Common myeloid progenitor, CD34-positive (primary cell): ENCODE data around the gene ZNF512. TPM values are rescaled to one million over a fixed set of nuclear protein-coding genes. Genes with fewer than 3 reads are reported as not detected.
"Not testable (repeated sequence)": the region's sequence is repeated elsewhere in the genome, so short reads cannot be mapped to it uniquely, and the experiment has no call there.

Experiments used
- CTCF ChIA-PET: fragments of 350-600 bp; sonication (Branson Sonifier 250); formaldehyde crosslinking; loops from one replicate; lab custom pipeline; 2021; ENCODE audit warnings: antibody characterized with exemption; lab: Charles Lee
- POLR2A ChIA-PET: fragments of 350-600 bp; sonication (Branson Sonifier 250); formaldehyde crosslinking; loops from one replicate; lab custom pipeline; 2021; ENCODE audit warnings: antibody characterized with exemption; lab: Charles Lee
- DNase-seq, 3 donors: peaks; one replicate each; pipeline versions ENCODE4 v3.0.0 to v3.0.0-alpha.2; 2013
- H3K27ac ChIP-seq, 2 experiments: 1 replicate in 1 of 2; 2 replicates in 1 of 2; pipeline ENCODE4 v1.7.0; 2013; ENCODE audit warnings: inconsistent platforms in 2 of 2, low read length in 2 of 2, mild to moderate bottlenecking in 2 of 2, low read depth in 1 of 2, moderate library complexity in 1 of 2; ENCODE audit not compliant: severe bottlenecking in 2 of 2, insufficient read depth in 1 of 2, poor library complexity in 1 of 2
- H3K27me3 ChIP-seq, 5 experiments: replicated peaks in 2 of 5; 1 replicate in 3 of 5; 2 replicates in 2 of 5; pipeline versions ENCODE4 v1.6.1 to v1.7.0; 2013; ENCODE audit warnings: low read length in 4 of 5, mild to moderate bottlenecking in 2 of 5, moderate library complexity in 2 of 5, inconsistent platforms in 1 of 5; ENCODE audit not compliant: insufficient read depth in 5 of 5, control insufficient read depth in 4 of 5
- H3K36me3 ChIP-seq, 4 experiments: 1 replicate in 2 of 4; 2 replicates in 2 of 4; pipeline versions ENCODE4 v1.6.1 to v1.7.0; 2013; ENCODE audit warnings: low read length in 3 of 4, control low read depth in 1 of 4, mild to moderate bottlenecking in 1 of 4; ENCODE audit not compliant: control insufficient read depth in 4 of 4, insufficient read depth in 4 of 4
- H3K4me1 ChIP-seq, 4 experiments: 1 replicate in 3 of 4; 2 replicates in 1 of 4; pipeline versions ENCODE4 v1.6.1 to v1.7.1; 2013; ENCODE audit warnings: low read length in 3 of 4, mild to moderate bottlenecking in 3 of 4, control low read depth in 1 of 4, inconsistent platforms in 1 of 4, moderate library complexity in 1 of 4; ENCODE audit not compliant: control insufficient read depth in 4 of 4, insufficient read depth in 4 of 4; ENCODE audit errors: control extremely low read depth in 1 of 4
- H3K4me3 ChIP-seq, 7 experiments: 1 replicate in 4 of 7; 2 replicates in 3 of 7; pipeline versions ENCODE4 v1.5.1 to v1.7.0; 2013; ENCODE audit warnings: mild to moderate bottlenecking in 7 of 7, low read length in 6 of 7, moderate library complexity in 6 of 7, inconsistent platforms in 2 of 7, low read depth in 2 of 7, control low read depth in 1 of 7; ENCODE audit not compliant: insufficient read depth in 4 of 7, control insufficient read depth in 1 of 7; ENCODE audit errors: extremely low read depth in 1 of 7
- H3K9me3 ChIP-seq, 5 experiments: 1 replicate in 4 of 5; 2 replicates in 1 of 5; pipeline versions ENCODE4 v1.6.1 to v1.7.1; 2013; ENCODE audit warnings: low read length in 4 of 5, mild to moderate bottlenecking in 2 of 5, inconsistent platforms in 1 of 5, low read depth in 1 of 5, moderate library complexity in 1 of 5; ENCODE audit not compliant: control insufficient read depth in 4 of 5, insufficient read depth in 2 of 5; ENCODE audit errors: control extremely low read depth in 1 of 5
- WGBS: methylation state at CpG from one replicate; pipeline ENCODE4 v1.1.5; 2013; ENCODE audit not compliant: insufficient coverage; 5-methylcytosine and 5-hydroxymethylcytosine counted together
- polyA plus RNA-seq: library from polyadenylated mRNA; unstranded; fragments of 120-200 nt; gene quantifications from one replicate; pipeline ENCODE4 v1.2.1, GENCODE V29; 2013

The ZNF512 gene, protein sequence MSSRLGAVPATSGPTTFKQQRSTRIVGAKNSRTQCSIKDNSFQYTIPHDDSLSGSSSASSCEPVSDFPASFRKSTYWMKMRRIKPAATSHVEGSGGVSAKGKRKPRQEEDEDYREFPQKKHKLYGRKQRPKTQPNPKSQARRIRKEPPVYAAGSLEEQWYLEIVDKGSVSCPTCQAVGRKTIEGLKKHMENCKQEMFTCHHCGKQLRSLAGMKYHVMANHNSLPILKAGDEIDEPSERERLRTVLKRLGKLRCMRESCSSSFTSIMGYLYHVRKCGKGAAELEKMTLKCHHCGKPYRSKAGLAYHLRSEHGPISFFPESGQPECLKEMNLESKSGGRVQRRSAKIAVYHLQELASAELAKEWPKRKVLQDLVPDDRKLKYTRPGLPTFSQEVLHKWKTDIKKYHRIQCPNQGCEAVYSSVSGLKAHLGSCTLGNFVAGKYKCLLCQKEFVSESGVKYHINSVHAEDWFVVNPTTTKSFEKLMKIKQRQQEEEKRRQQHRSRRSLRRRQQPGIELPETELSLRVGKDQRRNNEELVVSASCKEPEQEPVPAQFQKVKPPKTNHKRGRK
- polyA plus RNA-seq, result 59.9 TPM

GRCh38 chr2:27582695-27583389, at the start of gene ZNF512:
ZNF512 (plus strand) TSS chr2:27583042; CDS start chr2:27583113, 71 bp downstream.
- ChIA-PET CTCF (no interaction called here), POLR2A (interaction anchor here (0.6 kb wide), 1 partner anchor 246 kb away, joined by 6 read pairs; no protein-coding TSS in a partner anchor)
- Histone ChIP-seq H3K9me3 (peaks cover 0 to 20% (median 5%) of the 10 kb centered on the region in 5 experiments), H3K27me3 (no peaks in the 10 kb centered on the region), H3K4me3 (peak within 1 kb of the TSS; percentile 32 to 89 (median 83)), H3K27ac (peak within 1 kb of the TSS; percentile 18 to 80), H3K36me3 (no peaks in the 10 kb centered on the region), H3K4me1 (peaks cover 9 to 29% (median 15%) of the 10 kb centered on the region in 4 experiments)
- WGBS, result 6% methylated on average over 36 of the region's 38 CpGs
- peak; percentile 93 to 96 (median 96) for DNase-seq

DNA sequence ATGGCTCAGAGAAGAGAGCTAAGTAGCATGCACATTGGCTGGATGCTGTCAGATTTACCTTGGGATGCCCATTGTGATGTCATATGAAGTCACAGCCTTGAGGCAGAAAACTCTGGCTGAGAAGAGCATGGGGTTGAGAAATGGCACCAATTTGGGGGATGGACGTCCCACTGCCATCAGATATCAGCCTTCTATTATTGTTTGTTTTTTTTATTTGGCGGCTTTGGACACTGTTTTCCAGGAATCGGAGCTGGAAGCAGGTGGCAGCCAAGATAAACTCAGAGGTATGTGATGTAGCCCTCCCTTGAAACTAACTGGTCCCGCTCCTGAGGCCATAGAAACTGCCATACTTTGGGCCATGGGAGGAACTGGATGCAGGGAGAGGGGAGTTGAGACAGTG, 45.6 kb upstream of the ZNF512 start:
- no peaks in the 10 kb centered on the region for H3K9me3 ChIP-seq
- no peak overlapping the region for H3K27ac ChIP-seq
- DNase-seq, result no peak
- no peaks in the 10 kb centered on the region for H3K36me3 ChIP-seq
- ChIA-PET POLR2A (no interaction called here), CTCF (interaction anchor here (1.3 kb wide), 1 partner anchor 19 kb away, joined by 3 read pairs; no protein-coding TSS in a partner anchor)
- no CpG with 5 or more reads among the region's 4 CpGs for WGBS
- peaks cover 0 to 4% (median 0%) of the 10 kb centered on the region in 5 experiments for H3K27me3 ChIP-seq
- H3K4me1 ChIP-seq, result no peaks in the 10 kb centered on the region
- no peak overlapping the region for H3K4me3 ChIP-seq

DNA sequence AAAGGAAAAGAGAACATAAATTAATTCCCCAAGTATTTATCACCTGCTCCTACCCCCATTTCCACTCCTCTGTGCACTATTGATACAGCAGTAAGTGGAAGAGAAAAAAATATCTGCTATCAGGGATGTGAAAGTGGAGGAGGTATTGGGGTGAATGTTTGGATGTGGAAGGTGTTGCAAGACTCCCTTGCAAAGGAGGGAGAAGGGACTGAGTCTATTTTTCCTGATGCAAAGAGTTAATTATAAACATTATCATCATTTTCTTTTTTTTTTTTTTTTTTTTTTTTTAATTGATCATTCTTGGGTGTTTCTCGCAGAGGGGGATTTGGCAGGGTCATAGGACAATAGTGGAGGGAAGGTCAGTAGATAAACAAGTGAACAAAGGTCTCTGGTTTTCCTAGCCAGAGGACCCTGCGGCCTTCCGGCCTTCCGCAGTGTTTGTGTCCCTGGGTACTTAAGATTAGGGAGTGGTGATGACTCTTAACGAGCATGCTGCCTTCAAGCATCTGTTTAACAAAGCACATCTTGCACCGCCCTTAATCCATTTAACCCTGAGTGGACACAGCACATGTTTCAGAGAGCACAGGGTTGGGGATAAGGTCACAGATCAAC, 43.9 kb upstream of the ZNF512 start:
- DNase-seq, H3K4me3 ChIP-seq, H3K36me3 ChIP-seq, CTCF ChIA-PET, H3K9me3 ChIP-seq, POLR2A ChIA-PET, H3K27ac ChIP-seq, H3K27me3 ChIP-seq, H3K4me1 ChIP-seq: not testable (repeated sequence)
- no CpG with 5 or more reads among the region's 6 CpGs for WGBS

GRCh38 chr2:27539649-27540048, 43.2 kb upstream of the ZNF512 start:
- H3K27me3 ChIP-seq, H3K4me3 ChIP-seq, POLR2A ChIA-PET, H3K9me3 ChIP-seq, CTCF ChIA-PET, H3K4me1 ChIP-seq, H3K27ac ChIP-seq, H3K36me3 ChIP-seq, DNase-seq: not testable (repeated sequence)
- 100% methylated on average over 1 of the region's 35 CpGs for WGBS

GRCh38 chr2:27544143-27544821, 38.6 kb upstream of the ZNF512 start:
- no peaks in the 10 kb centered on the region for H3K27me3 ChIP-seq
- H3K27ac ChIP-seq, result no peak overlapping the region
- POLR2A ChIA-PET, result no interaction called here
- peaks cover 0 to 3% (median 0%) of the 10 kb centered on the region in 5 experiments for H3K9me3 ChIP-seq
- no peaks in the 10 kb centered on the region for H3K4me1 ChIP-seq
- CTCF ChIA-PET, result no interaction called here
- 100% methylated on average over 1 of the region's 6 CpGs for WGBS
- no peaks in the 10 kb centered on the region for H3K36me3 ChIP-seq
- H3K4me3 ChIP-seq, result no peak overlapping the region
- DNase-seq, result no peak

GRCh38 chr2:27545348-27546141, 37.3 kb upstream of the ZNF512 start:
- peak in 2 of 3 donors; percentile 14 to 35 for DNase-seq
- Histone ChIP-seq H3K9me3 (peaks cover 0 to 3% (median 0%) of the 10 kb centered on the region in 5 experiments), H3K27ac (no peak overlapping the region), H3K36me3 (no peaks in the 10 kb centered on the region), H3K4me1 (no peaks in the 10 kb centered on the region), H3K27me3 (no peaks in the 10 kb centered on the region), H3K4me3 (no peak overlapping the region)
- whole genome bisulfite sequencing, result 91% methylated on average over 5 of the region's 5 CpGs
- ChIA-PET POLR2A (no interaction called here), CTCF (no interaction called here)
